Stimulated activated CD8-positive, alpha-beta memory T cell treated with anti-CD3 and anti-CD28 coated beads, Interleukin-4, amount 100 ng/mL, for 48 hours (primary cell): ENCODE results near the gene RAB6D.
A peak's percentile ranks its signal among the peaks of the same experiment; 100 is the strongest.
"Not testable (repeated sequence)": the region's sequence is repeated elsewhere in the genome, so short reads cannot be mapped to it uniquely, and the experiment has no call there.

ENCODE experiments used
- DNase-seq: peaks from one replicate; pipeline ENCODE4 v3.0.0-alpha.2; 2020

Gene RAB6D

GRCh38 chr2:131363213-131363612, 755 bp downstream of the RAB6D start:
- not testable (repeated sequence) for DNase-seq

- DNase-seq: not testable (repeated sequence)
Observed at GRCh38 chr2:131361773-131362172, 2.2 kb downstream of the RAB6D start.

- not testable (repeated sequence) for DNase-seq
Observed at GRCh38 chr2:131353167-131353697, 10.7 kb downstream of the RAB6D start.

- no peak for DNase-seq
Observed at GRCh38 chr2:131349021-131349420, 14.9 kb downstream of the RAB6D start.

GRCh38 chr2:131347035-131347434, 16.9 kb downstream of the RAB6D start:
- not testable (repeated sequence) for DNase-seq

- not testable (repeated sequence) for DNase-seq
Observed at GRCh38 chr2:131339307-131339706, 24.7 kb downstream of the RAB6D start.

- peak; percentile 26 for DNase-seq
Observed at GRCh38 chr2:131335319-131335718, 28.6 kb downstream of the RAB6D start.

- not testable (repeated sequence) for DNase-seq
Observed at GRCh38 chr2:131332709-131333108, 31.3 kb downstream of the RAB6D start.

- peak; percentile 31 for DNase-seq
Observed at GRCh38 chr2:131331000-131331399, 33.0 kb downstream of the RAB6D start.

- DNase-seq: no peak
Observed at GRCh38 chr2:131322209-131322608, 41.8 kb downstream of the RAB6D start.

- not testable (repeated sequence) for DNase-seq
Observed at GRCh38 chr2:131321344-131321743, 42.6 kb downstream of the RAB6D start.

- DNase-seq: not testable (repeated sequence)
Observed at GRCh38 chr2:131311001-131311400, 53.0 kb downstream of the RAB6D start.
